ENCODE data around the gene PSME2. TPM values are rescaled to one million over a fixed set of nuclear protein-coding genes. Genes with fewer than 3 reads are reported as not detected.

Gene PSME2
- polyA plus RNA-seq, 2 of the 4 experiments (the other 2 are of a cell fraction), result 137 to 144 TPM

DNA sequence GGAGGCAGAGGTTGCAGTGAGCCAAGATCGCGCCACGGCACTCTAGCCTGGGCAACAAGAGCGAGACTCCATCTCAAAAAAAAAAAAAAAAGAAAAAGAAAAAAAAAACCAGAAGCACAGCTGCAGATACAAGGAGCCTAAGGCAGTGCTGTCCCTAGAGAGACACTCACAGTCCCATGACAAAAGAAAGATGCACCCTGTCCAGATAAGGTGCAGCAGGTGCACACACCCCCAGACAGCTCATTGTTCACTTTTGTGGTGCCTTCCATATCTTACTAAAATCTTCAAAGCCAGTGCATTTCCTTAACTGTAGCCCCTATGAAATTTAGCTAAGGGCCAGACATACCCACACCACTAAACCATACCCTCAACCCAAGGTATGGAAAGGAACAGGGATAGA is 24.0 kb downstream of the PSME2 start:
- FAIRE-seq, result no peak
- no peak overlapping the region for H3K27ac ChIP-seq
- TF ChIP-seq, protein P1, sequence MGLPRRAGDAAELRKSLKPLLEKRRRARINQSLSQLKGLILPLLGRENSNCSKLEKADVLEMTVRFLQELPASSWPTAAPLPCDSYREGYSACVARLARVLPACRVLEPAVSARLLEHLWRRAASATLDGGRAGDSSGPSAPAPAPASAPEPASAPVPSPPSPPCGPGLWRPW (IDR thresholded peaks at IDR 0.05), result no peak
- no peak for TF ChIP-seq RAD21 (conservative IDR thresholded peaks at IDR 0.05 in 1 of 2, IDR thresholded peaks at IDR 0.05 in 1 of 2)
- DNase-seq (ENCODE audit: low read depth in 1 of 2, low spot score in 1 of 2), result no peak
- ChIA-PET POLR2A (interaction anchor here (0.6 kb wide), 1 partner anchor 76 kb away, joined by 3 read pairs; no protein-coding TSS in a partner anchor), CTCF (interaction anchor here (0.6 to 1.9 kb wide), 3 partner anchors 14 to 334 kb away, joined by 3 to 9 read pairs (median 8); partner anchors contain the start of gene IRF9)
- H3K4me3 ChIP-seq, result no peak overlapping the region
- WGBS (ENCODE audit: missing lambda C conversion rate), result 83% methylated on average over 4 of the region's 4 CpGs
- ATAC-seq, result no peak
- H3K9me3 ChIP-seq, result no peaks in the 10 kb centered on the region
- H3K4me2 ChIP-seq, result no peak overlapping the region
- H3K4me1 ChIP-seq, result no peaks in the 10 kb centered on the region

DNA sequence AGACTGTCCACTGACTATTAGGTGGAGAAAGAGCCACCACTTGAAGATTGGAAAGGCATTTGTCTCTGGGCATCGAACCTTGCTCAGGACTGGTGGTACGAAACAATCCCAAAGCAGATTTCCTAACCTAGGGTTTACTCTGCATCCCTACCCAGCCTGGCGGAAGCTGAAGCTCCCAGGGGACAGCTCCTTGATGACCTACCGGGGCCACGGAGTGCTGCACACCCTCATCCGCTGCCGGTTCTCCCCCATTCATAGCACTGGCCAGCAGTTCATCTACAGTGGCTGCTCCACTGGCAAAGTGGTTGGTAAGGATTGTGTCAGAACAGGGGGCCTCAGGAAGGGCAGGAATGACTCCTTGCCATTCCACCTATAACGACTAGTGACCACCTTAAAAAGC is 25.2 kb downstream of the PSME2 start:
- no peak for ATAC-seq
- 90% methylated on average over 8 of the region's 8 CpGs for WGBS (ENCODE audit: missing lambda C conversion rate)
- POLR2A ChIA-PET, result no interaction called here

More for the DNA sequence above, 25.2 kb downstream of the PSME2 start:
- H3K4me2 ChIP-seq, result no peak overlapping the region
- FAIRE-seq (no peak), DNase-seq (ENCODE audit: low read depth in 1 of 2, low spot score in 1 of 2) (no peak)
- TF ChIP-seq GATA3 (IDR thresholded peaks at IDR 0.05; ENCODE audit: borderline replicate concordance) (no peak), SREBF2 (IDR thresholded peaks at IDR 0.05) (no peak), SMC3 (IDR thresholded peaks at IDR 0.05) (no peak), FOXS1 (CRISPR knock-in tag; IDR thresholded peaks at IDR 0.05) (no peak), ZFP36 (IDR thresholded peaks at IDR 0.05; ENCODE audit: borderline replicate concordance, partially characterized antibody) (no peak), NPAS2 (CRISPR knock-in tag; IDR thresholded peaks at IDR 0.05; ENCODE audit: borderline replicate concordance) (no peak), RNF2 (IDR thresholded peaks at IDR 0.05; ENCODE audit: borderline replicate concordance, low read depth) (no peak), EHMT2 (IDR thresholded peaks at IDR 0.05; ENCODE audit: low read depth) (no peak), POLR2A (IDR thresholded peaks at IDR 0.05; ENCODE audit: low read length) (no peak), HEYL (CRISPR knock-in tag; IDR thresholded peaks at IDR 0.05) (no peak), HDAC2 (IDR thresholded peaks at IDR 0.05) (no peak), HOXB5 (CRISPR knock-in tag; IDR thresholded peaks at IDR 0.05) (no peak), PHF8 (IDR thresholded peaks at IDR 0.05; ENCODE audit: borderline replicate concordance, low read depth) (no peak), CHD2 (IDR thresholded peaks at IDR 0.05; ENCODE audit: low read length, partially characterized antibody) (no peak), ZNF302 (CRISPR knock-in tag; IDR thresholded peaks at IDR 0.05) (no peak)
- TF ChIP-seq, protein P2, sequence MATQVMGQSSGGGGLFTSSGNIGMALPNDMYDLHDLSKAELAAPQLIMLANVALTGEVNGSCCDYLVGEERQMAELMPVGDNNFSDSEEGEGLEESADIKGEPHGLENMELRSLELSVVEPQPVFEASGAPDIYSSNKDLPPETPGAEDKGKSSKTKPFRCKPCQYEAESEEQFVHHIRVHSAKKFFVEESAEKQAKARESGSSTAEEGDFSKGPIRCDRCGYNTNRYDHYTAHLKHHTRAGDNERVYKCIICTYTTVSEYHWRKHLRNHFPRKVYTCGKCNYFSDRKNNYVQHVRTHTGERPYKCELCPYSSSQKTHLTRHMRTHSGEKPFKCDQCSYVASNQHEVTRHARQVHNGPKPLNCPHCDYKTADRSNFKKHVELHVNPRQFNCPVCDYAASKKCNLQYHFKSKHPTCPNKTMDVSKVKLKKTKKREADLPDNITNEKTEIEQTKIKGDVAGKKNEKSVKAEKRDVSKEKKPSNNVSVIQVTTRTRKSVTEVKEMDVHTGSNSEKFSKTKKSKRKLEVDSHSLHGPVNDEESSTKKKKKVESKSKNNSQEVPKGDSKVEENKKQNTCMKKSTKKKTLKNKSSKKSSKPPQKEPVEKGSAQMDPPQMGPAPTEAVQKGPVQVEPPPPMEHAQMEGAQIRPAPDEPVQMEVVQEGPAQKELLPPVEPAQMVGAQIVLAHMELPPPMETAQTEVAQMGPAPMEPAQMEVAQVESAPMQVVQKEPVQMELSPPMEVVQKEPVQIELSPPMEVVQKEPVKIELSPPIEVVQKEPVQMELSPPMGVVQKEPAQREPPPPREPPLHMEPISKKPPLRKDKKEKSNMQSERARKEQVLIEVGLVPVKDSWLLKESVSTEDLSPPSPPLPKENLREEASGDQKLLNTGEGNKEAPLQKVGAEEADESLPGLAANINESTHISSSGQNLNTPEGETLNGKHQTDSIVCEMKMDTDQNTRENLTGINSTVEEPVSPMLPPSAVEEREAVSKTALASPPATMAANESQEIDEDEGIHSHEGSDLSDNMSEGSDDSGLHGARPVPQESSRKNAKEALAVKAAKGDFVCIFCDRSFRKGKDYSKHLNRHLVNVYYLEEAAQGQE (IDR thresholded peaks at IDR 0.05), result no peak
- TF ChIP-seq, protein P3, sequence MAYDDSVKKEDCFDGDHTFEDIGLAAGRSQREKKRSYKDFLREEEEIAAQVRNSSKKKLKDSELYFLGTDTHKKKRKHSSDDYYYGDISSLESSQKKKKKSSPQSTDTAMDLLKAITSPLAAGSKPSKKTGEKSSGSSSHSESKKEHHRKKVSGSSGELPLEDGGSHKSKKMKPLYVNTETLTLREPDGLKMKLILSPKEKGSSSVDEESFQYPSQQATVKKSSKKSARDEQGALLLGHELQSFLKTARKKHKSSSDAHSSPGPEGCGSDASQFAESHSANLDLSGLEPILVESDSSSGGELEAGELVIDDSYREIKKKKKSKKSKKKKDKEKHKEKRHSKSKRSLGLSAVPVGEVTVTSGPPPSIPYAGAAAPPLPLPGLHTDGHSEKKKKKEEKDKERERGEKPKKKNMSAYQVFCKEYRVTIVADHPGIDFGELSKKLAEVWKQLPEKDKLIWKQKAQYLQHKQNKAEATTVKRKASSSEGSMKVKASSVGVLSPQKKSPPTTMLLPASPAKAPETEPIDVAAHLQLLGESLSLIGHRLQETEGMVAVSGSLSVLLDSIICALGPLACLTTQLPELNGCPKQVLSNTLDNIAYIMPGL (CRISPR knock-in tag; IDR thresholded peaks at IDR 0.05; ENCODE audit: borderline replicate concordance), result no peak
- TF ChIP-seq, protein P4, sequence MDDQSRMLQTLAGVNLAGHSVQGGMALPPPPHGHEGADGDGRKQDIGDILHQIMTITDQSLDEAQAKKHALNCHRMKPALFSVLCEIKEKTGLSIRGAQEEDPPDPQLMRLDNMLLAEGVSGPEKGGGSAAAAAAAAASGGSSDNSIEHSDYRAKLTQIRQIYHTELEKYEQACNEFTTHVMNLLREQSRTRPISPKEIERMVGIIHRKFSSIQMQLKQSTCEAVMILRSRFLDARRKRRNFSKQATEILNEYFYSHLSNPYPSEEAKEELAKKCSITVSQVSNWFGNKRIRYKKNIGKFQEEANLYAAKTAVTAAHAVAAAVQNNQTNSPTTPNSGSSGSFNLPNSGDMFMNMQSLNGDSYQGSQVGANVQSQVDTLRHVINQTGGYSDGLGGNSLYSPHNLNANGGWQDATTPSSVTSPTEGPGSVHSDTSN (IDR thresholded peaks at IDR 0.05), result no peak
- TF ChIP-seq, protein P1 (IDR thresholded peaks at IDR 0.05), result no peak
- TF ChIP-seq, protein P5, sequence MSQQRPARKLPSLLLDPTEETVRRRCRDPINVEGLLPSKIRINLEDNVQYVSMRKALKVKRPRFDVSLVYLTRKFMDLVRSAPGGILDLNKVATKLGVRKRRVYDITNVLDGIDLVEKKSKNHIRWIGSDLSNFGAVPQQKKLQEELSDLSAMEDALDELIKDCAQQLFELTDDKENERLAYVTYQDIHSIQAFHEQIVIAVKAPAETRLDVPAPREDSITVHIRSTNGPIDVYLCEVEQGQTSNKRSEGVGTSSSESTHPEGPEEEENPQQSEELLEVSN (IDR thresholded peaks at IDR 0.05; ENCODE audit: borderline replicate concordance, low read depth), result no peak
- H3K9me3 ChIP-seq, result no peaks in the 10 kb centered on the region
- CTCF ChIA-PET, result interaction anchor here (0.9 to 2.0 kb wide), 6 partner anchors 10 to 63 kb away, joined by 3 to 9 read pairs (median 5); partner anchors contain the start of genes IRF9 and PSME1
- no peak overlapping the region for H3K27ac ChIP-seq
- 0 out of 3 replicates have a peak, but pooled peaks cover under 1% of the 10 kb centered on the region for H3K4me1 ChIP-seq
- H3K4me3 ChIP-seq, result no peak overlapping the region
